HG03097 (cell line): Measurements from ENCODE around the gene EXOC3.
A peak's percentile ranks its signal among the peaks of the same experiment; 100 is the strongest.

ENCODE experiments used
- ATAC-seq: cut with Tn5 transposase; IDR thresholded peaks from one replicate; pipeline ENCODE4 v1.9.1; 2021; ENCODE audit not compliant: unreplicated experiment, low FRiP score

EXOC3 gene

DNA sequence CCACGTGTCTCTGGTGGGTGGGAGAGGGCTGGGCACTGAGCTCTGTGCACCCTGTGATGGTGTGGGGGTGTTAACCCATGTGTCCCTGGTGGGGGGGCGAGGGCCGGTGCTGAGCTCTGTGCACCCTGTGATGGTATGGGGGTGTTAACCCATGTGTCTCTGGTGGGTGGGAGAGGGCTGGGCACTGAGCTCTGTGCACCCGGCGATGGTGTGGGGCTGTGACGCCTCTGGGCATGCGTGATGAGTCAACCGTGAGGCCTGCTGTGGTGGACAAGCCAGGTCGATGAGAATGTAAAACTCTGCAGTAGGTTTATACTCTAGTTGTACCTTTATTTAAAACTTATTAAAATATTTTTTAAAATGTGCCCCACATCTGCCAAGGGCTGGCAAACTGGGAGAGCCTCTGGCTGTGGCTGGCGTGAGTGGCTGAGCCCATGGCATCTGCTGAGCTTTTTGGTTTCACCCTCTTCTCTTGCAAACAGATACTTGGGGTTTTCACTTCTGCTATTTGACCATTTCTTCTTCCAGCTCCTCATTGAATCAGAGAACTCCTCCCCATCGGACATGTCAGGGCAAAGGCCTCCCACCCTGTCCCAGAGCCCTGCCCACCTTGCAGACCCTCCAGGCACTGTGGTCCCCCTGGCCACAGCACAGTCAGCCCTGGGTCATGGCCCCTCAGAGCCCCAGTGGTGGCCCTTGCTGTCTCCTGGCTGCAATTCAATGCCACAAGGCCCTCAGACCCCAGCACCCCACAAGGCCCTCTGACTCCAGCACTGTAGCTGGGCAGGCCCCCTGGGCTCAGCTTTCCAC is 18.5 kb upstream of the EXOC3 start:
- ATAC-seq, result peak; percentile 72

DNA sequence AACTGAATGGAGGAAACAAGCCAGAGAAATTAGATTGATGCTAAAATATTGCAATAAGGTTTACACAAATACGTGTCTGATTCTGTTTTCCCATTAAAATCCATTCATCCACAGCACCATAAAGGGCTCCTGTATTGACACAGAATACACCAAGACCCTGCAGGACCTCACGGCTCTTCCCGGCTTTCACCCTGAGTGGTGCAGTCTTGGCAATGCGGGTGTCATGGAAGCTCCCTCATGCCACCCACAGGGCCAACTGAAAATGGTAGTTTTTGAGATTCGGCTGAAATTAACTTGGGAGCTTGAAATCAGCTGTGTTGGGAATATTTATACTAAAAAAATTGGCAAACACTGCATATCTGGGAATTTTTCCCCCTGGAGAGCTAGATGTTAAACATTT is 17.3 kb upstream of the EXOC3 start:
- no peak for ATAC-seq

DNA sequence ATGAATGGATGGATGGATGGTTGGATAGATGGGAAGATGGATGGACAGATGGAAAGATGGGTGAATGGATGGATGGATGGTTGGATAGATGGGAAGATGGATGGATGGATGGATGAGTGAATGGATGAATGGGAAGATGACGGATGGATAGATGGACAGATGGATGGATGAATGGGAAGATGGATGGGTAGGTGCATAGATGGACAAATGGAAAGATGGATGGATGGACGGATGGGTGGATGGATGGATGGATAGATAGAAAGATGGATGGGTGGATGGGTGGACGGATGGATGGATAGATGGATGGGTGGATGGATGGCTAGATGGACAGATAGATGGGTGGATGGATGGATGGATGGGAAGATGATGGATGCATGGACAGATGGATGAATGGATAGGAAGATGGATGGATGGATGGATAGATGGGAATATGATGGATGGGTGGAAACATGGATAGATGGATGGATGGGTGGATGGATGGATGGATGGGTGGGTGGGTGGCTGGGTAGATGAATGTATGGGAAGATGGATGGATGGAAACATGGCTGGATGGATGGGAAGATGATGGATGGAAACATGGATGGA is 16.5 kb upstream of the EXOC3 start:
- ATAC-seq, result no peak

DNA sequence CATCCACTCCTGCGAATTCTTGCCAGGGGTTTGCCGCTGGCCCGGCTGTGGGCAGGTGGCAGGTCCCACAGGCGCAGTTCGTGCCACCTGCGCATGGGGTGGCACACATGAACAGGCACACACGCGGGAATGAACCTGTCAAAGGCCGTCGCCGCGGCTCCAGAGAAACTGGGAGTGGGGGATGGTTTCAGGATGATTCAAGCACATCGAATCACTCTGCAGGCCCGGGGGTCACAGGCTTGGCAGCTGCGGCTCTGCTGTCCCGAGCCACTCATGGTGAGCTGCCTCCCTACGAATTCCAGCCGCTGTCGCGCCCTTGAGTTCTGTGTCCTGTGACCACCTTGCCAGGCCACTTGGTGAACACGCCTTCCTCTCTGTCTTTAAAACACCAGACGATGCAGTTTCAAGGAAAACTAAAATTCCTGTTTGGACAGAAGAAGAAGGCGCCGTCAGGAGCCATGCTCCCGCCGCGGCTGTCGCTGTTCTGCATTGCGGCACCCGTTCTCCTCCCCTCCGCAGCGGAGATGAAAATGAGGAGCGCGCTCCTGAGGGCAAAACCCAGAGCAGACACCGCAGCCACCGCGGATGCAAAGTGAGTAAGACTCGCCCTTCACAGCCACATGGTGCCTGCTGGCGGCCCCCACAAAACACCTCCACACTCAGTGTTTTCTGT is 15.4 kb upstream of the EXOC3 start:
- no peak for ATAC-seq

GRCh38 chr5:428219-428618 is 14.8 kb upstream of the EXOC3 start:
- no peak for ATAC-seq

DNA sequence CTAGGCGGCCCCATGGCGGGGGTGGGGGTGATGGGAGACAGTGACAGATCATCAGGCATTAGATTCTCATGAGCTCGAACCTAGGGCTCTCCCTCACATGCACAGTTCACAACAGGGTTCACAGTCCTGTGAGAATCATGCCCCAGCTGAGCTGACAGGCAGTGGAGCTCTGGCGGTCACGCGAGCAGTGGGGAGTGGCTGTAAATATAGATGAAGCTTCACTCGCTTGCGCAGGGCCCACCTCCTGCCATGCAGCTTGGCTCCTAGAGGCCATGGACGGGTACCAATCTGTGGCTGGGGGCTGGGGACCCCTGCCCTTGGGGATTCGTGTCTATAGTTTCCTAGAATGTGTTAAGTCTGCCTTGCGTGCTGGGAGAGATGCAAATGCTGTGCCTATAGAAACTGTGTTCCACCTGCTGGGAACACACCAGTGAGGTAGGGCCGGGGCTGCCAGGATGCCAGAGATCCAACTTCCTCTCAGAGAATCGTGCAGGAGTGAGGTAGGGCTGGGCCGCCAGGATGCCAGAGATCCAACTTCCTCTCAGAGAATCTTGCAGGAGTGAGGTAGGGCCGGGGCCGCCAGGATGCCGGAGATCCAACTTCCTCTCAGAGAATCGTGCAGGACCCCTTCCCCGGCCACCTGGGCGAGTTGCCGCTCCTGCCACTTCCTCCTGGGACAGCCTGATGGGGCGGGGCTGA is 14.1 kb upstream of the EXOC3 start:
- ATAC-seq, result no peak

GRCh38 chr5:429453-430188 is 13.4 kb upstream of the EXOC3 start:
- ATAC-seq, result no peak

GRCh38 chr5:430214-430925 is 12.6 kb upstream of the EXOC3 start:
- ATAC-seq, result no peak

DNA sequence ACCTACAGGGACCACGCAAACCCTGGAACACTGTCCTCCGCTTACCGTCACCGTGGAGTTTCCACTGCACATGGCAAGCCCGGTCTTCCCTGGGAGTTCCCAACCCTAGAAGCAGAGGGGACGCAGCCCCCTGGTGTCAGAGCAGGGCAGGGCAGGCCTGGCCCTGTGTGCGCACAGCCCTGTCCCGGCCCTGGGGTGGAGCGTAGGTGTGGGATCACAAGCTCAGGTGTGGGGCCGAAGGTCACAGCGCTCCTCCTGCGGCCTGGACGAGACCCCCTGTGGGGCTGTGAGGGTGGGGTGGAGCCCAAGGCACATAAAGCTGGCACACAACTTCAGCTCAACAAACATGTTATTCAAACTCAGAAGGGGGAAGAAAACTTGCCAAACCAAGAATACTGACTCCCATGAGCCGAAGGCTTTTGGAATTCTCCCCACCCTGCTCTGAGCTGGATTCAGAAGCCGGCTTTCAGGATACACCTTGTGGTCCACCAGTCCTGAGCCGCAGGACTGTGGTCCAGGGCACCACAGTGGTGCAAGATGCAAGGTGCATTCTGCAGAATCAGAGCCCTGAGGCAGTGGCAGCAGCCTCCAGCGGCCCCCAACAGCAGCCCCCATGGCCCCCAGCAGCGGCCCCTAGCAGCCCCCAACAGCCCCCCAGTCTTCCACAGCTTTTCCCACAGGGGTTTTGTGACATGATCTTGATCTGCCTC is 11.8 kb upstream of the EXOC3 start:
- no peak for ATAC-seq

DNA sequence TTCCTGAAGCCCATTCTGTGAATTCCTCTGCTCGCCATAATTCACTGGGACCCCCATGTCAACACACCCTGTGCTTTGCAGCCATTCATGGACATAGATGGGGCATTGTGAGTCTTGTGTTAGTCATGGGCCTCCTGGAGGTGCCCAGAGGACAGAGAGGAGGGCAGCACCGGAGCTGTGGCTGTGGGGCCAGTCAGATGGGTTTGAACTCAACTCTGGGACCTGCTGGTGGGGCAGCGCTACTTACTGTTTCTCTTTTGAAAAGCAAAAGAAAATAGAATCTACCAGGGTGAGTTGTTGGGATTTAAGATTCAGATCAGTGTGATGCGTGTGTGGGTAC is 11.3 kb upstream of the EXOC3 start:
- ATAC-seq, result no peak

- ATAC-seq, result no peak
Measured at GRCh38 chr5:432201-432927, 10.6 kb upstream of the EXOC3 start.

GRCh38 chr5:432928-433791 is 9.8 kb upstream of the EXOC3 start:
- ATAC-seq, result no peak

- no peak for ATAC-seq
Measured at GRCh38 chr5:433836-434235, 9.1 kb upstream of the EXOC3 start.

- ATAC-seq, result no peak
Measured at GRCh38 chr5:434443-435146, 8.4 kb upstream of the EXOC3 start.

DNA sequence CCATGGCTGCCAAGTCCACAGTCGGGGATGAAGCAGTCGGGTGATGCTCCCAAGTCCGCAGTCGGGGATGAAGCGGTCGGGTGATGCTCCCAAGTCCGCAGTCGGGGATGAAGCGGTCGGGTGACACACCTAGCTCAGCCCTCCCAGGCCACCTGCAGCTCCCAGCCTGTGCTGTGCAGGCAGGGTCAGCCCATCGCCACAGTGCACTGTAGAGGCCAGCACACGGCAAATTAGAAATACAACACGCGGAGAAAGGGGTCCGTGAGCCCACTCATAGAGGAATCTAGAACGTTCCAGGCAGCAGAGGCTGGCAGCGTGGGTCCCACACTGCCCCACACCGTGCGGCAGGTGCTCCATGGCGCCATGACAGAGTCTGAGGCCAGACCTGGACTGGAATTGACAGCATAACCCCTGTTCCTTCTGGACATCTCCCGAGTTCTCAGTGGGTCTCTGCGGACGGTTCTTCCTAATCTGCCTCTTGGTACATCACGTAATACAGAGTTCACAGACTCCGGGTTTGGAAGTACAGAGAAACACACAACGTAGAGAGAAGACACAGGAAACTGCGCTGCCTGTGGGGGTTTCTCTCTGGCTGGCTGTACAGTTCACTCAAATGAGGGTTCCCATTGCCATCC is 7.7 kb upstream of the EXOC3 start:
- no peak for ATAC-seq

DNA sequence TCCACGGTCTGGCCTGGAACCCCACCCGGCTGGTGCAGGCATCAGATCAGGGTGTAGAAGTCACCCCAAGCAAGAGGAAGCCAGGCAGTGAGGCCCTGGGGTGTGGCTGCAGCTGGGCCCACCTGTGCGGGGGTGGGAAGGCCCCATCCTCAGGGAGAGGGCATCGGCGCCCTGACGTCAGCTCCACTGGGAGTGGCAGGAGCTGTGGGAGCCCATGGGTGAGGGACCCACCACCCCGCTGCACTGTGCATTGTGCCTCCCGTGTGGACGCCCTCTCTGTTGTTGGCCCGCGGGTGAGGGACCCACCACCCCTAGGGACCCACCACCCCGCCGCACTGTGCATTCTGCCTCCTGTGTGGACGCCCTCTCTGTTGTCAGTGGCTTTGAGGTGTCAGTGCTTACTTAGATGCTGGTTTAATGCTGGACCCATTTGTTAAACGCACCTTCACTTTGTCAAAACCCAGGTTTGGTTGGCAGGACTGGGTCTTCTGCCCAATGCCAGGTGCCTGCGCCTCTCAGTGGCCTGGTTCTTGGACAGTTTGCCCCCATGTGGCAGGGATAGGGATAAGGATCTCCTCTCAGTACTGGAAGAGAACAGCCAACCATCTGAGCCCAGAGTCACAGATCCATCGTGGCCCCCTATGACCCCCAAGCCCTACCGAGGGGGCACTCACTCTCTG is 6.9 kb upstream of the EXOC3 start:
- ATAC-seq, result no peak
